ENCODE measurements around the gene ARHGAP24. TPM values are rescaled to one million over a fixed set of nuclear protein-coding genes. Genes with fewer than 3 reads are reported as not detected.

The ARHGAP24 gene
- total and polyA plus RNA-seq, 2 experiments from 2014 or later: 0.21 to 0.36 TPM

- no peak for TF ChIP-seq ZNF462 (CRISPR knock-in tag; IDR thresholded peaks at IDR 0.05)
- no peak for TF ChIP-seq STAT1 (IDR thresholded peaks at IDR 0.05; ENCODE audit: unreplicated experiment)
- TF ChIP-seq REST (IDR thresholded peaks at IDR 0.05; ENCODE audit: unreplicated experiment): no peak
Observed at GRCh38 chr4:85748654-85749053, 273.7 kb downstream of the ARHGAP24 start (continued).

GRCh38 chr4:85751866-85752265 is 276.9 kb downstream of the ARHGAP24 start:
- DNase-seq (ENCODE audit: low spot score) (no peak), ATAC-seq (no peak)
- H3K27me3 Mint-ChIP-seq (ENCODE audit: insufficient read depth, low read depth, poor library complexity): no peaks in the 10 kb centered on the region
- H4K20me1 ChIP-seq (replicated peaks; ENCODE audit: insufficient read depth): no peaks in the 10 kb centered on the region
- no peaks in the 10 kb centered on the region for H3K36me3 Mint-ChIP-seq (ENCODE audit: low read depth)
- no peak overlapping the region; the same call in 1 of the 2 replicates for H2AFZ ChIP-seq
- H3K4me2 ChIP-seq: no peak overlapping the region
- no peak for TF ChIP-seq EZH2phosphoT487 (IDR thresholded peaks at IDR 0.05; ENCODE audit: unreplicated experiment)
- TF ChIP-seq STAT1 (IDR thresholded peaks at IDR 0.05; ENCODE audit: unreplicated experiment): no peak
- TF ChIP-seq ETS1 (IDR thresholded peaks at IDR 0.05): no peak
- no peak for TF ChIP-seq CTCF (conservative IDR thresholded peaks at IDR 0.05; ENCODE audit: low read depth in 2 of 2)
- TF ChIP-seq EZH2 (IDR thresholded peaks at IDR 0.05; ENCODE audit: low read depth, unreplicated experiment): no peak
- TF ChIP-seq JUNB (IDR thresholded peaks at IDR 0.05; ENCODE audit: unreplicated experiment): no peak
- TF ChIP-seq ZNF114 (CRISPR knock-in tag; IDR thresholded peaks at IDR 0.05): no peak
- no peak for TF ChIP-seq NANOG (IDR thresholded peaks at IDR 0.05; ENCODE audit: borderline replicate concordance)
- no peak overlapping the region for H3K27ac Mint-ChIP-seq
- peaks cover 4% of the 10 kb centered on the region; the same call in 1 of the 2 replicates for H3K4me1 ChIP-seq (ENCODE audit: insufficient read depth)
- H3K4me3 Mint-ChIP-seq: no peak overlapping the region
- H3F3A ChIP-seq (replicated peaks; ENCODE audit: low read depth): no peaks in the 10 kb centered on the region
- H3K4me1 Mint-ChIP-seq: peaks cover 8% of the 10 kb centered on the region
- no peaks in the 10 kb centered on the region for H3K9me3 Mint-ChIP-seq
- no peaks in the 10 kb centered on the region for H3K79me2 ChIP-seq (replicated peaks; ENCODE audit: insufficient read depth)
- no peaks in the 10 kb centered on the region for H3K9me2 ChIP-seq (ENCODE audit: insufficient read depth)
- H3K36me3 ChIP-seq (ENCODE audit: insufficient read depth): no peaks in the 10 kb centered on the region
- no peak overlapping the region for H3K4me3 ChIP-seq
- no peak overlapping the region for H3K27ac ChIP-seq (ENCODE audit: low read depth)
- no peaks in the 10 kb centered on the region for H3K27me3 ChIP-seq (ENCODE audit: insufficient read depth)
